Measurements from ENCODE around the gene CASP9. TPM values are rescaled to one million over a fixed set of nuclear protein-coding genes. Genes with fewer than 3 reads are reported as not detected.
A peak's percentile ranks its signal among the peaks of the same experiment; 100 is the strongest.
"Not testable (repeated sequence)": the region's sequence is repeated elsewhere in the genome, so short reads cannot be mapped to it uniquely, and the experiment has no call there.

The CASP9 gene
- total RNA-seq, 1 donor from 2014 or later: 4.2 TPM

- no peak for DNase-seq (ENCODE audit: low read depth, low spot score)
These were observed 2.0 kb upstream of the CASP9 start for GRCh38 chr1:15526021-15526489.

DNA sequence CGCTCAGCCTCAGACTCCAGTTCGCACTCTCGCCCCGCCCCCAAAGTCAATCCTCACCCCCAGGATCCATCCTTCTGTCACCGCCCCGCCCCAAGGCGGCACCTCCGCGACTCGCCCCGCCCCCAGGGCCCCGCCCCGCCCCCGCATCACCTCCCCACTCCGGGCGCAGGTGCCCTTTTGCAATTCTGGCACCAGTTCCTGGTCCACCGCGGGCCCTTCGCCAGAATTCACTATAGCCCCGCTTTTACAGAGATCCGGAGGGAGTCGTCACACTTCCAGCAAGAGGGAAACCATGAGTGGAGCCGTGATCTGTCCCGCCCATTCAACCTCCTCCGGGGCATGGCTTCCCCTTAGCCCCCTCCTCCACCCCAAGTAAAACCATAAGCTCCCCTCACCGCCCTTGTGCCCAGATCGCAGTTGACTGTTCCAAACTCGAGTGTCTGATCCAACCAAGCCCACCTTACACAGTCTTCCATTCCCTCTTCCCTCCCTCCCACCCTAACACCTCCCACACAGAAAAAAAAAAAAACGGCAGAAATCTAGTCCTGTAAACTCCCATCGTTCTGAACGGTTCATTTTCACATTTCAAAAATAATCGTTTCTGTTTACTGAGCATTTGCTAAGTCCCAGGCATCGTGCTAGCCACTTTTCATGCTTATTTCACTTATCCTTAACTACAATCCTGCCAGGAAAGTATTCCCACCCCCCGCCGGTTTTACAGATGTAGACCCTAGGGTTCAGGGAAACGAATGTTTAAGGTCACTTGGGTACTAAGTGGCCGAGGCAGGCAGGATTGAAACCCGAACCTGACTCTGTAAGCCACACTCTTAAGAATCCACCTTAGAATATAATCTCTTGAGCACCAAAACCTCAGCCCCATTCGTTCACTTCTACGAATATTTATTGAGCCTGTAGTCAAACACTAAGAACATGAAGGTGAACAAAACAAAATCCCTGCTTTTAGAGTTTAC lies 1.3 kb upstream of the CASP9 start:
- DNase-seq (ENCODE audit: low read depth, low spot score): peak; percentile 95

DNA sequence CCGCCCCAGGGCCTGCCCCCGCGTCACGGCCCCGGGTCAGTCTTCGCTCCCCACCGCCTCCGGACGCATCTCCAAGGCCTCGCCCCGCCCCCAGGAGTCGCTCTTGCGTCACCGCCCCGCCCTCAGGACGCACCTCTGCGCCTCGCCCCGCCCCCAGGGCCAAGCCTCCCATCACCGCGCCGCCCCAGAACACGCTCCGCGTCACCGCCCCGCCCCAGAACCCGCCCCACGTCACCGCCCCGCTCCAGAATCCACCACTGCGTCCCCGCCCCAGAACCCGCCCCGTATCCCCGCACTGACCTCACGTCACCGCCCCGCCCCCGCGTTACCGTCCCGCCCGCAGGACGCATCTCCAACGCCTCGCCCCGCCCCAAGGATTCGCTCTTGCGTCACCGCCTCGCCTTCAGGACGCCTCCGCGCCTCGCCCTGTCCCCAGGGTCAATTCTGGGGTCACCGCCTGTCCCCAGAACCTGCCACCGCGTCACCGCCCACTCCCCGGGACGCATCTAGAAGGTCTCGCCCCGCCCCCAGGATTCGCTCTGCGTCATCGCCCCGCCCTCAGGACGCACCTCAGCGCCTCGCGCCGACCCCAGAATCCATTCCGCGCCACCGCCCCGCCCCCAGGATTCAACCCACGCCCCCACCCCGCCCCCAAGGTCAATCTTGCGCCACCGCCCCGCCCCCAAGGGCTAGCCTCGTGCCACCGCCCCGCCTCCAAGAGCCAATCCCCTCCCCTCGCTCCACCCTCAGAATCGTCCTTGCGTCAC lies 451 bp upstream of the CASP9 start:
- peak; percentile 87 for DNase-seq (ENCODE audit: low read depth, low spot score)

DNA sequence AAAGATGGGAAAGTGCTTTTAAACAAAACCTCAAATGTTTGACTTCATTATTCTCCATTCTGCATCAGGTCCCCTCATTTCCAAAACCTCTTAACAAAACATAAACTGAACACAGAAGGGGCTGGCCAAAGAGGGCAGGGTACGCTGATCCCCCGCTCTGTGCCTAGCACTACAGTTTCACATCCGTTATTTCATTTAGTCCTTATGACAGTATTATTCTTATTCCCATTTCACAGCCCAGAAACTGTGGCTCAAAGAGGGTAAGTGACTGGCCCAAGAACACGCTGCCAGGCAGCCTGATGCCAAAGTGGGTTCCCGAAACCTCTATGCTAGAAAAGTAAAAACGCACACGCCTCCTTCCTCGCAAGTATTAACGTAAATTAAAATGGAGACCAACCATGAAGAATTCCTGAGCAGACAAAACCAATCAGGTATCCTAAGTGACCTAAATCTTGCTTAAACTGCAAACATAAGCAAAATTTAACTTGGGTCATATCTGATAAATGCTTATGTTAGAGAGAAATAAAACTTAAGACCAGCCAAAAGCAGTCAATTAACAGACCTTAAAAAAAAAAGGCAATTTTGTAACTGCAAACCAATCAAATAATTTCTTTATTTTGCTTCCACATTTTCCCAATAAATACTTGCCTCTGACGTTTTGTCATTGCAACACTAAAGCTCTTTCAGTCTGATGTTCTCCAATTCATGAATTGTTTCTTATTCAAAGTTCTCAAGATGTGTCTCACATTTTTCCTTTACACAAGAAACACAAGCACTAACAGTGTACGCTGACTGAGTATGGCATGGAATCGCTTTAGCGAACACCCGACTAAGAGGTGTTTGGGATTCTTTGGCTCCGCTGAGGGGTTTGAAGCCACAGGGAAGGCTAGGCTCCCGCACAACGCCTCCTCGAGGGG lies 653 bp downstream of the CASP9 start:
- DNase-seq (ENCODE audit: low read depth, low spot score): no peak

DNA sequence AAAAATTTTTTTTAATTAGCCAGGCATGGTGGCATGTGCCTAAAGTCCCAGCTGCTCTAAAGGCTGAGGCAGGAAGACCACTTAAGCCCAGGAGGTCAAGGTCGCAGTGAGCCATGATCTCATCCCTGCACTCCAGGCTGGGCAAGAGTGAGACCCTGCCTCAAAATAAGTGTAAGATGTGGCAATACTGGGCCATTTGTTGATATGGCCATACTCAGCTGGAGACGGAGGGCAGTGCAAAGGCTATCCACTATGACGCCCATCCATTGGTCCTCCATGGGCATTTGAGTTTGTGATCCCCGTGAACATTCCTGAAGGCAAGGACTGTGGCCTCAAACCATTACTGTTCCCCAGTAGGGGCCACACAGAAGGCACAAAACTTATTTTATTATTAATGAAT lies 1.5 kb downstream of the CASP9 start:
- no peak for DNase-seq (ENCODE audit: low read depth, low spot score)

GRCh38 chr1:15521206-15521906 lies 2.7 kb downstream of the CASP9 start:
- DNase-seq (ENCODE audit: low read depth, low spot score): not testable (repeated sequence)

DNA sequence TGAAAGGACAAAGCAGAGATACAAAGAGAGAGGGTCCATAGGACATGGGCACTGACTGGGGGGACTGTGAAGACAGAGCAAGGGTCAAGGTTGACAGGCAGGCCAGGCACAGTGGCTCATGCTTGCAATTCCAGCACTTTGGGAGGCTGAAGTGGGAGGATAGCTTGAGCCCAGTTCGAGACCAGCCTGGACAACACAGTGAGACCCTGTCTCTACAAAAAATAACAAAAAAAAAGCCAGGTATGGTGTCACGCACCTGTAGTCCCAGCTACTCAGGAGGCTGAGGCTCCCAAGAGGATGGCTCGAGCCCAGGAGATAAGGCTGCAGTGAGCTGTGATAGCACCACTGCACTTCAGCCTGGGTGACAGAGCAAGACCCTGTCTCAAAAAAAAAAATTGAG lies 4.4 kb downstream of the CASP9 start:
- DNase-seq (ENCODE audit: low read depth, low spot score): no peak

DNA sequence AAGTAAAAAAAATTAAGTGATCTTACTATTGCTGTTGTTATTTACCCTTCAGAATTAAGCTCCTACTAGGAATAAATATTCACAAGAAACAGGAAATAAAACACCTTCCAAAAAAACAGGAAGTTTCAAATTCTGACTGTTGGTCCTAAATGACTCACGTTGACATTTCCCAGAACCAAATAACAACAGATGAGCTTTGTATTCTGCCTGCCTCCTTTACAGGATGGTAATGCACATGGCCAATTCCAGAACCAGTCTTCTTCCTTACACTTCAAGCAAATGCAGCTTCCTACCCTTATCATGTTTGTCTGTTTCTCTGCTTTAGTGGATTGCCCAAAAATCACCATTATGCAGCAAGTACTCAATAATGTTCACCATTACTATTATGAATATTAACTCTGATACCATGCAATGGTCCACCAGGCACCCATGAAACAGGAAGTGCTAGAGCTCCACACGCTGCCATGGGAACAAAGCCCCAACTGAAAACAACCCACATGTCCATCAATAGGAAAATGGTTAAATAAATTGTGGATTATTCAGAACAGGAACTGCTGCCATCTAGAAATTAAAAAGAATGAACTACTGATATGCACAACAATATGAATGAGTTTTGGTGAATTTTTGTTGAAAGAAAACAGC lies 8.9 kb downstream of the CASP9 start:
- no peak for DNase-seq (ENCODE audit: low read depth, low spot score)

- DNase-seq (ENCODE audit: low read depth, low spot score): not testable (repeated sequence)
These were observed 9.5 kb downstream of the CASP9 start for GRCh38 chr1:15514557-15514956.

GRCh38 chr1:15513919-15514318 lies 10.1 kb downstream of the CASP9 start:
- DNase-seq (ENCODE audit: low read depth, low spot score): no peak

DNA sequence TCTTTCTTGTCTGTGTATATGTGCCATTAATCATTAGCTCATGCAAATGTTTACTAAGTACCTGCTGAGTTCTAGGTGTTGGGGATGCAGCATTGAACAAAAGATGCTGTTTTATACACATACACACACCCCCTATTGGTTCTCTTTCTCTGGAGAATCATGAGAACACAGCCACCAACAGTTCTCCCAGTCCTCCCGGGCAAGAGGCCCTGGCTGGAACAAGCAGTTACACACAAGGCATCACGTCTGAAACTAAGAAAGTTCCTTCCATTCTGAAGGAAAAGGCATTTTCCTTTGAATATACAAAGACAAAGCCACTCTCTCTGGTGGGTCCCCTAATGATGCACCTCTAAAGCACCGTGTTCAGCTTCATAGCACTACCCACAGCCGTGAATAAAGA lies 10.8 kb downstream of the CASP9 start:
- no peak for DNase-seq (ENCODE audit: low read depth, low spot score)

DNA sequence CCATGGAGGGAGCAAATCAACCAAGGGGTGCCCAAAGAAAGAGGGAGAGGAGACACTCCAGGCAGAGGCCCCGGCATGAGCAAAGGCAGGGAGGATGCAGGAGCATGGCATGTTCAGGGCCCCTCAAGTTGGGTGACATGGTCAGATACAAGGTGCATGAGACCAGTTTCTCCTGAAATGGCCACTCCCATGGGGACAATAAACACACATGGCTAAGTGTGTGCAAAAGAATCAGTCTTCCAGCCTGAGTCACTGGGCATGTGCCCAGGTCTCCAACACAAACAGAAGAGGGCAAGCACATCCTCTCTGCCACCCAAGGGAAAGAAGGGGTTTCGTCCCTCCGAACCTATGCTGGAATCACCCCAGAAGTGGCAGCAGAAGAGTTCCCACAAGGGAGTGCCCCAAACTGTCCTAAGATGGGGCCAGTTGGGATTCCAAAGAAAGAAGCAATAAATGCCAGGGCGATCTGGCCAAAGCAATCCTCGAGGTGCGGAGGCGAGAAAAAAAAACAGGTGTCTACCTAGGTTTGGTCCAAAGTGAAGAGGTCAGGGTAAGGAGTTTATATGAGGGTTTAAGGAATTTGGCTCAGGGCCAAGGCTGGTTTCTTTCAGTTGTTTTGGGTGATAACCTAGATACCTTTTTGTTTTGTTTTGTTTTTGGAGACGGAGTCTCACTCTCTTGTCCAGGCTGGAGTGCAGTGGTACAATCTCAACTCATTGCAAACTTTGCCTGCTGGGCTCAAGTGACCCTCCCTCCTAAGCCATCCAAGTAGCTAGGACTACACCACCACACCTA lies 13.2 kb downstream of the CASP9 start:
- no peak for DNase-seq (ENCODE audit: low read depth, low spot score)

- DNase-seq (ENCODE audit: low read depth, low spot score): no peak
These were observed 14.4 kb downstream of the CASP9 start for GRCh38 chr1:15509586-15509985.

GRCh38 chr1:15508700-15509487 lies 15.1 kb downstream of the CASP9 start:
- DNase-seq (ENCODE audit: low read depth, low spot score): no peak

DNA sequence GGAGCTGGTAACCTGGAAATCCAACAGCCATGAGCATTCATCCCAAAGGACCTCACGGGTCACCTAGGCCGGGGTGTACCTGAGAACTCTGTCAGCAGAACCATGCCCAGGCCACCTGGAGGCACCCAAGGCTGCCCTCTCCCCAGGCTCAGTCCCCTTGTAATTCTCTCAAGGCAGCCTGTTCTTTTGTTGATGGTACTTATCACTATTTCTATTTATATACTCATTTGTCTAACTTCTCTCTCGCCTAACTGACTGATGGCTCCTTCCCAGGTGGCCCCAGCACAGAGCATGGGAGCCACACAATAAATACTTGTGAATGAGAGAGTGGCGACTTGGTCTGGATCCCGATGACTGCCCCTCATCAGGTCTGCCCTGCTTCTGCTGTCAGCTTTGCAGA lies 16.7 kb downstream of the CASP9 start:
- no peak for DNase-seq (ENCODE audit: low read depth, low spot score)

GRCh38 chr1:15506831-15507230 lies 17.2 kb downstream of the CASP9 start:
- DNase-seq (ENCODE audit: low read depth, low spot score): no peak

- DNase-seq (ENCODE audit: low read depth, low spot score): no peak
These were observed 19.6 kb downstream of the CASP9 start for GRCh38 chr1:15504436-15504835.

DNA sequence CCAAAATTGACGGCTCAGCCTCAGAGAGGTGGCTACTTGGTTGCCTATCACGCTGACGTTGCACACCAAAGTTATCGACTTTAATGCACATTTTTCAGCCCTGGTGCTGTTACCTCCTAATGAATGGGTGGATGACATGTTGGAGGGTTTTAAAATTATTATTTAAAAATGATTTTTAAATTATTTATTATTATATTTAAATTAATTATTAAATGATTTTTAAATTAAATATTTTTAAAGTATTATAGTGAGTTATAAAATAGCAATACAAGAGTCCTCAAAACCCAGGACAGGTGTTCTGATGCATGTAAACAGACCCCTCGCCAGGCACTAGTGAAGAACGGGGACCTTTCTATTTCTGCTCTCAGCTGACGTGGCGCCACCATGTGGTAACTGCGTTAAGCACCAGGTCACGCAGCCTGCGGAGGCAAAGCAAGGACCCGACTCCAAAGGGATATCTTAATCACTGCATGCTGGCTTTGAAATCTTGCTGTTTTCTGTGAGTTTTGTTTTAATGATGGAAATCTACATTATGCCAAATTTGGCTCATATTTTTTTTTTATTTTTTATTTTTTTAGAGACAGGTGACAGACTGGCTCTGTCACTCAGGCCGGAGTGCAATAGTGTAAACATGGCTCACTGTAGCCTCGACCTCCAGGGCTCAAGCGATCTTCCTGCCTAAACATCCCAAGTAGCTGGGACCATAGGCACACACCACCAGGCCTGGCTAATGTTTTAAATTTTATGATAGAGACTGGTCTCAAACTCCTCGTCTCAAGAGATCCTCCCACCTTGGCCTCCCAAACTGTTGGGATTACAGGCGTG lies 22.6 kb downstream of the CASP9 start:
- no peak for DNase-seq (ENCODE audit: low read depth, low spot score)

Data from pulmonary artery endothelial cell (primary cell).